Thymus (tissue), 11 donors: ENCODE measurements around the gene ADGRE1. TPM values are rescaled to one million over a fixed set of nuclear protein-coding genes. Genes with fewer than 3 reads are reported as not detected.

Experiments
- DNase-seq, 9 donors: peaks; one replicate each; pipeline ENCODE4 v3.0.0-alpha.2; 2013; ENCODE audit warnings: low spot score in 9 of 9, low read depth in 6 of 9, missing footprints in 1 of 9
- H3K27ac ChIP-seq, 2 donors: one replicate each; pipeline ENCODE4 v1.5.1; 2013; ENCODE audit warnings: control low read depth in 1 of 2, low read depth in 1 of 2, low read length in 1 of 2, mild to moderate bottlenecking in 1 of 2, moderate library complexity in 1 of 2
- H3K27me3 ChIP-seq, 2 donors: one replicate each; pipeline ENCODE4 v1.5.1; 2013; ENCODE audit warnings: low read length in 1 of 2; ENCODE audit not compliant: control insufficient read depth in 2 of 2, insufficient read depth in 1 of 2
- H3K36me3 ChIP-seq, 2 donors: one replicate each; pipeline ENCODE4 v1.5.1; 2013; ENCODE audit warnings: low read length in 1 of 2, mild to moderate bottlenecking in 1 of 2, moderate library complexity in 1 of 2; ENCODE audit not compliant: control insufficient read depth in 2 of 2, insufficient read depth in 2 of 2
- H3K4me1 ChIP-seq, 2 donors: one replicate each; pipeline ENCODE4 v1.5.1; 2013; ENCODE audit warnings: low read length in 2 of 2; ENCODE audit not compliant: control insufficient read depth in 2 of 2, insufficient read depth in 2 of 2
- H3K4me3 ChIP-seq, 2 donors: one replicate each; pipeline ENCODE4 v1.5.1; 2013; ENCODE audit warnings: low read length in 2 of 2, control low read depth in 1 of 2, mild to moderate bottlenecking in 1 of 2
- H3K9me3 ChIP-seq, 2 donors: one replicate each; pipeline ENCODE4 v1.5.1; 2013; ENCODE audit warnings: low read length in 1 of 2, mild to moderate bottlenecking in 1 of 2; ENCODE audit not compliant: control insufficient read depth in 2 of 2, insufficient read depth in 1 of 2
- WGBS: extraction: QIAGEN DNeasy Blood & Tissue Kit; methylation state at CpG from one replicate; pipeline ENCODE4 v1.1.7; 2013; 5-methylcytosine and 5-hydroxymethylcytosine counted together
- polyA plus RNA-seq: library from polyadenylated mRNA; stranded (reverse); fragments of 200-250 nt; gene quantifications from one replicate; pipeline ENCODE4 v1.2.3, GENCODE V29; 2013
- total RNA-seq: library from RNA; stranded (reverse); fragments of 120-200 nt; gene quantifications from one replicate; pipeline ENCODE4 v1.2.4, GENCODE V29; 2013
- donor health status: healthy.

Gene ADGRE1
- total and polyA plus RNA-seq, 2 donors, result 1.8 to 3.9 TPM

GRCh38 chr19:6894313-6894712 is 6.9 kb downstream of the ADGRE1 start:
- no peaks in the 10 kb centered on the region for H3K27me3 ChIP-seq
- H3K4me1 ChIP-seq, result peaks cover 37 to 58% of the 10 kb centered on the region in 2 donors
- 90% methylated on average over 1 of the region's 1 CpG for WGBS
- DNase-seq, result no peak
- no peak overlapping the region for H3K4me3 ChIP-seq
- no peak overlapping the region for H3K27ac ChIP-seq
- peaks cover 1 to 22% of the 10 kb centered on the region in 2 donors for H3K9me3 ChIP-seq
- no peaks in the 10 kb centered on the region for H3K36me3 ChIP-seq

- Histone ChIP-seq H3K4me1 (no peaks in the 10 kb centered on the region), H3K9me3 (peaks cover 2 to 5% of the 10 kb centered on the region in 2 donors), H3K36me3 (no peaks in the 10 kb centered on the region), H3K27ac (no peak overlapping the region), H3K27me3 (no peaks in the 10 kb centered on the region), H3K4me3 (no peak overlapping the region)
- no peak for DNase-seq
Measured at GRCh38 chr19:6903446-6903845, 16.1 kb downstream of the ADGRE1 start.

- no peaks in the 10 kb centered on the region for H3K4me1 ChIP-seq
- WGBS, result 23% methylated on average over 3 of the region's 3 CpGs
Measured at GRCh38 chr19:6906559-6907060, 19.2 kb downstream of the ADGRE1 start.

GRCh38 chr19:6911523-6911922 is 24.1 kb downstream of the ADGRE1 start:
- H3K36me3 ChIP-seq, result no peaks in the 10 kb centered on the region
- no peak overlapping the region for H3K4me3 ChIP-seq
- no peaks in the 10 kb centered on the region for H3K27me3 ChIP-seq
- peaks cover 6 to 23% of the 10 kb centered on the region in 2 donors for H3K9me3 ChIP-seq
- no peak overlapping the region for H3K27ac ChIP-seq
- WGBS, result 80% methylated on average over 3 of the region's 3 CpGs
- no peak for DNase-seq
- no peaks in the 10 kb centered on the region for H3K4me1 ChIP-seq

More at GRCh38 chr19:6906559-6907060, 19.2 kb downstream of the ADGRE1 start:
- H3K27me3 ChIP-seq, result no peaks in the 10 kb centered on the region
- H3K36me3 ChIP-seq, result no peaks in the 10 kb centered on the region
- H3K27ac ChIP-seq, result no peak overlapping the region
- H3K4me3 ChIP-seq, result no peak overlapping the region
- H3K9me3 ChIP-seq, result peaks cover 2 to 5% of the 10 kb centered on the region in 2 donors
- DNase-seq, result no peak

GRCh38 chr19:6914321-6914720 is 26.9 kb downstream of the ADGRE1 start:
- H3K4me3 ChIP-seq, result no peak overlapping the region
- no peaks in the 10 kb centered on the region for H3K36me3 ChIP-seq
- no peaks in the 10 kb centered on the region for H3K27me3 ChIP-seq
- H3K4me1 ChIP-seq, result no peaks in the 10 kb centered on the region
- no peak overlapping the region for H3K27ac ChIP-seq
- 69% methylated on average over 2 of the region's 2 CpGs for WGBS
- DNase-seq, result no peak
- peaks cover 4 to 19% of the 10 kb centered on the region in 2 donors for H3K9me3 ChIP-seq

GRCh38 chr19:6916952-6917351 is 29.6 kb downstream of the ADGRE1 start:
- H3K27ac ChIP-seq, result no peak overlapping the region
- no peak for DNase-seq
- peaks cover 0 to 3% of the 10 kb centered on the region in 2 donors for H3K36me3 ChIP-seq
- no peaks in the 10 kb centered on the region for H3K27me3 ChIP-seq
- WGBS, result 80% methylated on average over 3 of the region's 3 CpGs
- no peaks in the 10 kb centered on the region for H3K4me1 ChIP-seq
- no peak overlapping the region for H3K4me3 ChIP-seq
- peaks cover 4 to 19% of the 10 kb centered on the region in 2 donors for H3K9me3 ChIP-seq

- no peak for DNase-seq
- peaks cover 0 to 3% of the 10 kb centered on the region in 2 donors for H3K36me3 ChIP-seq
- peaks cover 0 to 6% of the 10 kb centered on the region in 2 donors for H3K4me1 ChIP-seq
- no peak overlapping the region for H3K27ac ChIP-seq
- no peak overlapping the region for H3K4me3 ChIP-seq
- WGBS, result 76% methylated on average over 7 of the region's 7 CpGs
- H3K27me3 ChIP-seq, result no peaks in the 10 kb centered on the region
- peaks cover 0 to 9% of the 10 kb centered on the region in 2 donors for H3K9me3 ChIP-seq
Measured at GRCh38 chr19:6925386-6925785, 38.0 kb downstream of the ADGRE1 start.

GRCh38 chr19:6925801-6926751 is 38.7 kb downstream of the ADGRE1 start:
- no peak overlapping the region for H3K4me3 ChIP-seq
- no peak for DNase-seq
- H3K36me3 ChIP-seq, result peaks cover 0 to 3% of the 10 kb centered on the region in 2 donors
- no peak overlapping the region for H3K27ac ChIP-seq
- peaks cover 0 to 9% of the 10 kb centered on the region in 2 donors for H3K9me3 ChIP-seq
- H3K4me1 ChIP-seq, result peaks cover 0 to 6% of the 10 kb centered on the region in 2 donors
- H3K27me3 ChIP-seq, result no peaks in the 10 kb centered on the region
- WGBS, result 79% methylated on average over 15 of the region's 15 CpGs

- WGBS, result 84% methylated on average over 3 of the region's 3 CpGs
- DNase-seq, result no peak
- Histone ChIP-seq H3K4me1 (peaks cover 0 to 6% of the 10 kb centered on the region in 2 donors), H3K4me3 (no peak overlapping the region), H3K36me3 (no peaks in the 10 kb centered on the region), H3K27me3 (no peaks in the 10 kb centered on the region), H3K9me3 (peaks cover 0 to 7% of the 10 kb centered on the region in 2 donors), H3K27ac (no peak overlapping the region)
Measured at GRCh38 chr19:6930190-6930589, 42.8 kb downstream of the ADGRE1 start.
